Measurements from ENCODE around the gene SKA1. TPM values are rescaled to one million over a fixed set of nuclear protein-coding genes. Genes with fewer than 3 reads are reported as not detected.

The SKA1 gene
- total and polyA plus RNA-seq, 2 of the 4 experiments (the other 2 are of a cell fraction): 5.8 to 5.9 TPM

- in situ Hi-C loops (cut with MboI; ENCODE audit: low sequenced_read_pairs): no loop called here
Measured at GRCh38 chr18:50327983-50328382, 46.9 kb upstream of the SKA1 start.

More at GRCh38 chr18:50327983-50328382, 46.9 kb upstream of the SKA1 start:
- no TSS peak for BruUV-seq (replicated peaks)
- dilution Hi-C loops (cut with HindIII; ENCODE audit: low sequenced_read_pairs, unreplicated experiment) (no loop called here), intact Hi-C loops (cut with micrococcal nuclease) (no loop called here)
- H4K8ac ChIP-seq (ENCODE audit: low read depth in 2 of 2, low read length in 2 of 2): no peak overlapping the region
- no peak overlapping the region for H3K14ac ChIP-seq (replicated peaks; ENCODE audit: low read depth, low read length)
- ATAC-seq (ENCODE audit: low read depth): no peak
- H2AFZ ChIP-seq (replicated peaks; ENCODE audit: low read length, poor library complexity): no peak overlapping the region
- H2BK120ac ChIP-seq (ENCODE audit: low read depth, low read length): no peak overlapping the region
- no peak overlapping the region for H4K91ac ChIP-seq (ENCODE audit: insufficient read depth, low read depth, low read length)
- no peaks in the 10 kb centered on the region for H3K36me3 ChIP-seq (ENCODE audit: control insufficient read depth, insufficient read depth, low read length)
- no peaks in the 10 kb centered on the region for H3K9me1 ChIP-seq (ENCODE audit: insufficient read depth, low read length)
- no peaks in the 10 kb centered on the region for H4K20me1 ChIP-seq (ENCODE audit: insufficient read depth, low read length)
- H3K4ac ChIP-seq (ENCODE audit: low read depth, low read length): no peak overlapping the region
- no peak for DNase-seq
- no peak overlapping the region for H2BK15ac ChIP-seq (ENCODE audit: low read depth, low read length)
- H3K79me1 ChIP-seq (ENCODE audit: low read depth in 1 of 2, low read length in 2 of 2): no peaks in the 10 kb centered on the region
- WGBS, 2 experiments (ENCODE audit: extremely low coverage in 2 of 2, insufficient read length in 1 of 2): no CpG with 5 or more reads among the region's 3 CpGs
- H3K9ac ChIP-seq (ENCODE audit: low read depth, low read length): no peak overlapping the region
- no peaks in the 10 kb centered on the region for H3K9me3 ChIP-seq (ENCODE audit: control insufficient read depth, insufficient read depth, low read length)
- H4K5ac ChIP-seq (ENCODE audit: low read depth, low read length): no peak overlapping the region
- no peak overlapping the region for H2BK20ac ChIP-seq (ENCODE audit: low read depth, low read length)
- no peak overlapping the region for H3K18ac ChIP-seq (ENCODE audit: low read depth, low read length)
- no peak overlapping the region for H3K56ac ChIP-seq (ENCODE audit: extremely low read depth, insufficient read depth, low read length)
- H3K23ac ChIP-seq (ENCODE audit: low read depth, low read length): no peak overlapping the region
- ChIA-PET POLR2A (ENCODE audit: unreplicated experiment) (no interaction called here), CTCF (no interaction called here)
- no peak overlapping the region for H3K4me3 ChIP-seq (ENCODE audit: insufficient read depth, low read depth, low read length)
- H3K27ac ChIP-seq (ENCODE audit: insufficient read depth, low read length): no peak overlapping the region
- no peak overlapping the region for H3K4me2 ChIP-seq (ENCODE audit: low read depth, low read length)
- no peak overlapping the region for H2AK5ac ChIP-seq (ENCODE audit: low read depth, low read length)
- H3K4me1 ChIP-seq (ENCODE audit: control insufficient read depth, insufficient read depth, low read length): no peaks in the 10 kb centered on the region
- no peak for TF ChIP-seq BHLHE40 (IDR thresholded peaks at IDR 0.05; ENCODE audit: low read depth, low read length)
- TF ChIP-seq SMC3 (IDR thresholded peaks at IDR 0.05; ENCODE audit: low read depth, low read length): no peak
- no peak for TF ChIP-seq POLR2A (IDR thresholded peaks at IDR 0.05; ENCODE audit: low read depth, low read length)
- no peak for TF ChIP-seq NFE2L2 (IDR thresholded peaks at IDR 0.05; ENCODE audit: low read depth, low read length)
- no peak for TF ChIP-seq FOS (IDR thresholded peaks at IDR 0.05; ENCODE audit: low read depth, low read length)
- no peak for TF ChIP-seq RFX5 (IDR thresholded peaks at IDR 0.05; ENCODE audit: low read depth, low read length)
- TF ChIP-seq RAD21 (IDR thresholded peaks at IDR 0.05; ENCODE audit: low read length): no peak
- H2AK9ac ChIP-seq (replicated peaks; ENCODE audit: low read depth, low read length, poor library complexity): no peak overlapping the region
- H3K27me3 ChIP-seq (ENCODE audit: control insufficient read depth, insufficient read depth, low read length): no peaks in the 10 kb centered on the region
- no peak overlapping the region for H2BK5ac ChIP-seq (ENCODE audit: low read depth, low read length, poor library complexity, severe bottlenecking)

Data from IMR-90 (cell line).